Activated CD8-positive, alpha-beta memory T cell treated with anti-CD3 and anti-CD28 coated beads for 48 hours (primary cell): ENCODE results near the gene MAPK12.

Experiments
- DNase-seq, 3 experiments: peaks; one replicate each; pipeline ENCODE4 v3.0.0-alpha.2; 2020; ENCODE audit warnings: low read depth in 2 of 3, low spot score in 2 of 3

Gene MAPK12

GRCh38 chr22:50236731-50237409 is 24.6 kb downstream of the MAPK12 start:
- DNase-seq: no peak

GRCh38 chr22:50233223-50233622 is 28.3 kb downstream of the MAPK12 start:
- DNase-seq: no peak

GRCh38 chr22:50232481-50233151 is 28.9 kb downstream of the MAPK12 start:
- DNase-seq: no peak

- no peak for DNase-seq
These were observed 32.1 kb downstream of the MAPK12 start for GRCh38 chr22:50229370-50229769.

GRCh38 chr22:50228366-50228765 is 33.1 kb downstream of the MAPK12 start:
- no peak for DNase-seq

- no peak for DNase-seq
These were observed 33.8 kb downstream of the MAPK12 start for GRCh38 chr22:50227579-50228215.

GRCh38 chr22:50226875-50227165 is 34.7 kb downstream of the MAPK12 start:
- no peak for DNase-seq

- DNase-seq: no peak
These were observed 35.2 kb downstream of the MAPK12 start for GRCh38 chr22:50226063-50226874.

GRCh38 chr22:50225200-50225969 is 36.1 kb downstream of the MAPK12 start:
- no peak for DNase-seq

- DNase-seq: no peak
These were observed 37.4 kb downstream of the MAPK12 start for GRCh38 chr22:50224071-50224470.

- no peak for DNase-seq
These were observed 39.0 kb downstream of the MAPK12 start for GRCh38 chr22:50222508-50222907.

- no peak for DNase-seq
These were observed 39.8 kb downstream of the MAPK12 start for GRCh38 chr22:50221410-50222300.

GRCh38 chr22:50220603-50221409 is 40.7 kb downstream of the MAPK12 start:
- DNase-seq: no peak

- no peak for DNase-seq
These were observed 41.5 kb downstream of the MAPK12 start for GRCh38 chr22:50219800-50220602.

GRCh38 chr22:50218996-50219727 is 42.3 kb downstream of the MAPK12 start:
- DNase-seq: no peak

GRCh38 chr22:50218153-50218995 is 43.1 kb downstream of the MAPK12 start:
- DNase-seq: no peak
